HUES6 (cell line): ENCODE results near the gene GNL3L.
"Not testable (repeated sequence)": the region's sequence is repeated elsewhere in the genome, so short reads cannot be mapped to it uniquely, and the experiment has no call there.

ENCODE experiments used
- H3K27ac ChIP-seq: 2 replicates; pipeline ENCODE4 v1.7.0; 2013; ENCODE audit warnings: low read depth, mild to moderate bottlenecking, low read length, inconsistent platforms
- H3K27me3 ChIP-seq: 2 replicates; pipeline ENCODE4 v1.6.1; 2013; ENCODE audit warnings: low read length; ENCODE audit not compliant: control insufficient read depth, insufficient read depth
- H3K36me3 ChIP-seq: 2 replicates; pipeline ENCODE4 v1.6.1; 2013; ENCODE audit warnings: low read length; ENCODE audit not compliant: control insufficient read depth, insufficient read depth
- H3K4me1 ChIP-seq: 2 replicates; pipeline ENCODE4 v1.6.1; 2013; ENCODE audit warnings: low read length; ENCODE audit not compliant: control insufficient read depth, insufficient read depth
- H3K4me3 ChIP-seq: 2 replicates; pipeline ENCODE4 v1.5.1; 2013; ENCODE audit warnings: low read depth, low read length
- H3K9ac ChIP-seq: one replicate; pipeline ENCODE4 v1.6.1; 2013; ENCODE audit warnings: mild to moderate bottlenecking, low read length
- H3K9me3 ChIP-seq: 2 replicates; pipeline ENCODE4 v1.6.1; 2013; ENCODE audit warnings: low read depth, low read length; ENCODE audit not compliant: control insufficient read depth, insufficient read depth

Gene GNL3L

GRCh38 chrX:54496517-54496852 is 33.5 kb upstream of the GNL3L start:
- Histone ChIP-seq H3K27me3 (no peaks in the 10 kb centered on the region), H3K9me3 (peaks cover 14% of the 10 kb centered on the region; the same call in 1 of the 2 replicates), H3K4me3 (peak overlapping the region; percentile 93), H3K9ac (peak overlapping the region; percentile 11), H3K36me3 (no peaks in the 10 kb centered on the region), H3K27ac (no peak overlapping the region), H3K4me1 (peaks cover 49% of the 10 kb centered on the region)

- Histone ChIP-seq H3K36me3 (no peaks in the 10 kb centered on the region), H3K27me3 (no peaks in the 10 kb centered on the region), H3K9ac (peak overlapping the region; percentile 11), H3K9me3 (peaks cover 14% of the 10 kb centered on the region; the same call in 1 of the 2 replicates), H3K4me3 (peak overlapping the region; percentile 93; the same call in 1 of the 2 replicates), H3K4me1 (peaks cover 49% of the 10 kb centered on the region), H3K27ac (no peak overlapping the region)
Observed at GRCh38 chrX:54496936-54497335, 33.1 kb upstream of the GNL3L start.

GRCh38 chrX:54509400-54509799 is 20.6 kb upstream of the GNL3L start:
- H3K9me3 ChIP-seq = peaks cover 9% of the 10 kb centered on the region
- no peak overlapping the region for H3K4me3 ChIP-seq
- no peak overlapping the region for H3K9ac ChIP-seq
- H3K27me3 ChIP-seq = no peaks in the 10 kb centered on the region
- peaks cover 10% of the 10 kb centered on the region; the same call in 1 of the 2 replicates for H3K4me1 ChIP-seq
- no peaks in the 10 kb centered on the region for H3K36me3 ChIP-seq
- no peak overlapping the region; the same call in 1 of the 2 replicates for H3K27ac ChIP-seq

GRCh38 chrX:54529151-54529550 is 868 bp upstream of the GNL3L start:
- peak overlapping the region; percentile 91; the same call in 1 of the 2 replicates for H3K27ac ChIP-seq
- H3K9ac ChIP-seq = peak overlapping the region; percentile 97
- H3K9me3 ChIP-seq = peaks cover 8% of the 10 kb centered on the region; the same call in 1 of the 2 replicates
- H3K4me3 ChIP-seq = peak overlapping the region; percentile 66; the same call in 1 of the 2 replicates
- H3K36me3 ChIP-seq = peaks cover 19% of the 10 kb centered on the region
- no peaks in the 10 kb centered on the region for H3K27me3 ChIP-seq
- peaks cover 10% of the 10 kb centered on the region; the same call in 1 of the 2 replicates for H3K4me1 ChIP-seq

- peak overlapping the region; percentile 27; the same call in 1 of the 2 replicates for H3K27ac ChIP-seq
- H3K27me3 ChIP-seq = no peaks in the 10 kb centered on the region
- H3K9ac ChIP-seq = peak overlapping the region; percentile 96
- peaks cover 26% of the 10 kb centered on the region for H3K36me3 ChIP-seq
- peak overlapping the region; percentile 96 for H3K4me3 ChIP-seq
- H3K9me3 ChIP-seq = peaks cover 8% of the 10 kb centered on the region; the same call in 1 of the 2 replicates
- H3K4me1 ChIP-seq = peaks cover 10% of the 10 kb centered on the region; the same call in 1 of the 2 replicates
Observed at GRCh38 chrX:54530357-54530900, 410 bp downstream of the GNL3L start.

GRCh38 chrX:54534271-54534670 is 4.3 kb downstream of the GNL3L start:
- no peak overlapping the region for H3K27ac ChIP-seq
- no peaks in the 10 kb centered on the region for H3K27me3 ChIP-seq
- H3K4me3 ChIP-seq = no peak overlapping the region
- H3K4me1 ChIP-seq = peaks cover 6% of the 10 kb centered on the region; the same call in 1 of the 2 replicates
- H3K9me3 ChIP-seq = peaks cover 3% of the 10 kb centered on the region; the same call in 1 of the 2 replicates
- H3K9ac ChIP-seq = no peak overlapping the region
- H3K36me3 ChIP-seq = peaks cover 48% of the 10 kb centered on the region

- H3K4me3 ChIP-seq = no peak overlapping the region
- no peaks in the 10 kb centered on the region for H3K27me3 ChIP-seq
- no peak overlapping the region for H3K9ac ChIP-seq
- H3K36me3 ChIP-seq = peaks cover 74% of the 10 kb centered on the region
- peaks cover 3% of the 10 kb centered on the region; the same call in 1 of the 2 replicates for H3K4me1 ChIP-seq
- peaks cover 5% of the 10 kb centered on the region; the same call in 1 of the 2 replicates for H3K9me3 ChIP-seq
- H3K27ac ChIP-seq = no peak overlapping the region; the same call in 1 of the 2 replicates
Observed at GRCh38 chrX:54540289-54540688, 10.3 kb downstream of the GNL3L start.

- H3K4me1 ChIP-seq, H3K9ac ChIP-seq, H3K9me3 ChIP-seq, H3K27me3 ChIP-seq, H3K27ac ChIP-seq, H3K4me3 ChIP-seq: not testable (repeated sequence)
- peaks cover 89% of the 10 kb centered on the region for H3K36me3 ChIP-seq
Observed at GRCh38 chrX:54542239-54542638, 12.2 kb downstream of the GNL3L start.

GRCh38 chrX:54550821-54551220 is 20.8 kb downstream of the GNL3L start:
- Histone ChIP-seq H3K36me3 (peaks cover 94% of the 10 kb centered on the region), H3K4me1 (no peaks in the 10 kb centered on the region)

GRCh38 chrX:54551801-54552200 is 21.8 kb downstream of the GNL3L start:
- no peak overlapping the region for H3K9ac ChIP-seq
- H3K27ac ChIP-seq = no peak overlapping the region
- no peaks in the 10 kb centered on the region for H3K27me3 ChIP-seq
- no peak overlapping the region for H3K4me3 ChIP-seq
- peaks cover 93% of the 10 kb centered on the region for H3K36me3 ChIP-seq
- peaks cover 11% of the 10 kb centered on the region; the same call in 1 of the 2 replicates for H3K9me3 ChIP-seq
- H3K4me1 ChIP-seq = no peaks in the 10 kb centered on the region

More at GRCh38 chrX:54550821-54551220, 20.8 kb downstream of the GNL3L start:
- Histone ChIP-seq H3K9ac (no peak overlapping the region), H3K27me3 (no peaks in the 10 kb centered on the region), H3K27ac (no peak overlapping the region), H3K4me3 (no peak overlapping the region), H3K9me3 (peaks cover 11% of the 10 kb centered on the region; the same call in 1 of the 2 replicates)

- not testable (repeated sequence) for H3K4me3 ChIP-seq, H3K27ac ChIP-seq, H3K4me1 ChIP-seq, H3K27me3 ChIP-seq, H3K9ac ChIP-seq
- peaks cover 88% of the 10 kb centered on the region for H3K36me3 ChIP-seq
- H3K9me3 ChIP-seq = peaks cover 18% of the 10 kb centered on the region; the same call in 1 of the 2 replicates
Observed at GRCh38 chrX:54555006-54555405, 25.0 kb downstream of the GNL3L start.
